ENCODE data around the gene ARSB. TPM values are rescaled to one million over a fixed set of nuclear protein-coding genes. Genes with fewer than 3 reads are reported as not detected.

Gene ARSB
- polyA plus RNA-seq (ENCODE audit: insufficient read length in 4 of 4), result 10 to 100 TPM; 16.5 to 22.6 (median 22.0) TPM

GRCh38 chr5:78985116-78985724 is at the start of gene ARSB:
ARSB (minus strand) TSS chr5:78985310; CDS start chr5:78985248, 62 bp downstream.
- peak in 1 of 4 donors; percentile 31 for DNase-seq (ENCODE audit: low read depth in 4 of 4, low spot score in 3 of 4)

- DNase-seq (ENCODE audit: low read depth in 4 of 4, low spot score in 3 of 4), result no peak
Measured at GRCh38 chr5:79032782-79033181, 47.7 kb upstream of the ARSB start.

- DNase-seq (ENCODE audit: low read depth in 4 of 4, low spot score in 3 of 4), result no peak
Measured at GRCh38 chr5:79032031-79032695, 47.1 kb upstream of the ARSB start.

DNA sequence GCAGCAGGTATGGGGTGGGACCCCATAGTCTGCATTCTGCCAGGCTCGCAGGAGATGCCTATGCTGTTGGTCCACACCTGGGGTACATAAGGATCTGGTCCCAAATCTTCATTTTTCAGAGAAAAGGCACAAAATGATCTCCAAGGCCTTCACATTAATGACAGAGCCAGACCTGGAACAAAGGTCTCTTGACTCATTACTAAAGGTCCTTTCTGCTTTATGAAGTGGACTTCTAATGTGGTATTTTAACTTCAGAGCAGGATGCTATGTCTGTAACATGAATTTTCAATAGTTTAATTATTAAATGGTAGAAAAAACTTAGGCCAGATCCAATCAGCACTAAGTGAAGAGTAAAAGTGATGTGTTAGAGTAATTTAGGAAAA is 46.4 kb upstream of the ARSB start:
- no peak for DNase-seq (ENCODE audit: low read depth in 4 of 4, low spot score in 3 of 4)

DNA sequence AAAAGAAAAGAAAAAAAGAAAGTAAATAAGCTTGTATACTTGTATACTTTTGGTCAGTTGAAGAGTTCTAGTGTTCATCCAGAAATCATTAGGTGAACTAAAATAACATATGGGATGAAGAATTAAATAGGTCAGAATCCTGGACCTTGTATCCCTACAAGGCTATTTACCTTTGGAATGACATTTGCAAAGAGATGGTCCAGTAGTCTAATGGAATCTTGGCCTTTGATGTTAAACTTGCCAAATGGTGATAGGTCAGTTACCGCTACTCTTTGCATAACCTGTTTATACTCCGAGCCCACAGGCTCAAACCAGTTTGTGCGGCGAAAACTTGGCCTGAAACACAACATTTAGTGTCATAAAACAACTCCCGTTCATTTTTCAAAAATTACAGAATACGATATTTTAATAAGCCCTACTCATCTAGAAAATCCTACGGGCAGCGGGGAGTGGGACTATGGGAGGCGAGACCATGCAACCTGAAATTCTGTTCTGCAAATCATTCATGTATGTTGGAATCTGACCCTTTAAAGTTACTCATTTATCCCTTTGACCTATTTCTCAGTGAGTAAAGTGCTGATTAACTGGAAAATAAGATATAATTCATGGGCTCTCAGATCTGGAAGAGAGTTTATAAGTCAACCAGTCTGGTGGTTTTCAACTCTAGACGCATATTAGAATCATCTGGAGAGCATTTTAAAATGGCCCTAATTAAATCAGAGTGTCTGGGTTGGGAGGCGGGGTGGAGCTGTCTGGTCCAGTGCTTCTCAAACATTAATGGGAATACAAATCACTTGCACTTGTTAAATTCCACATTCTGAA is 45.8 kb upstream of the ARSB start:
- DNase-seq (ENCODE audit: low read depth in 4 of 4, low spot score in 3 of 4), result peak; percentile 35 to 60 (median 50)

DNA sequence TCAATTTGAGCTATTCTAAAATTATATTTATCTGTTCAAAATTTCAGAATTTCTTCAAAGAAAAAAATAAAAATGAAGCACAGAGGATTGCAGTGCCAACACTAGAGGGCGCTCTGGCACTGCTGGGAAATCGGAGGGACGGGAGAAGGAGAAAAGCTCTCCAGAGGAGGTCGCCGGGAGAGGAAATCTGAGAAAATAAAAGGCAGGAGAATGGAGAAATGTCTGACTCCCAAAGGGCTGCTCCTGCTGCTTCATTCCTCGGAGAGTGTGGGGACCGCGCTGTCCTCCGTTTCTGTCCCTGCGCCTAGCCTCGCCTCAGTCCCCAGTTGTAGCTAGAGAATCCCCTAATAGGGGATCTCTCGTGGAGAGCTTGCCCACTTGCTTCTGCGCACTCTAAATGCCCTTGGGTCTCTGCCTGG is 40.0 kb upstream of the ARSB start:
- DNase-seq (ENCODE audit: low read depth in 4 of 4, low spot score in 3 of 4), result peak; percentile 59 to 63 (median 62)

DNA sequence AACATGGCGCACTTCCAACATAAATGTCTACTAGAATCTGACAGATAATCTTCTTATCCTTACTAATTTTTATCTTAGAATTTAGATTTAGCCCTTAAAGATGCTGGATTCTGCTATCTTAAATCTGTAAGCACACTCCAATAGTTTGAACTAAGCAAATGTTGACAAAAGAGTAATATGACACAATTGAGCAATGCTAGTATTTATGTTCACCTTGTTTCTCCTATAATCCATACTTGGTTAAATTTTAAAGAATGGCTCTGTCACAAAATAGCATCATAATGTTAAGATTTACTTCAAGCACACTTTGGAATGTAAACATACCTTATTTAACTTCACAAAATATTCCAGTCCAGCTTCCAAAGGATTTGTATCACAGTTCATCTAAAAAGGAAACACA is 38.8 kb upstream of the ARSB start:
- no peak for DNase-seq (ENCODE audit: low read depth in 4 of 4, low spot score in 3 of 4)

- DNase-seq (ENCODE audit: low read depth in 4 of 4, low spot score in 3 of 4), result no peak
Measured at GRCh38 chr5:79023348-79023747, 38.2 kb upstream of the ARSB start.

DNA sequence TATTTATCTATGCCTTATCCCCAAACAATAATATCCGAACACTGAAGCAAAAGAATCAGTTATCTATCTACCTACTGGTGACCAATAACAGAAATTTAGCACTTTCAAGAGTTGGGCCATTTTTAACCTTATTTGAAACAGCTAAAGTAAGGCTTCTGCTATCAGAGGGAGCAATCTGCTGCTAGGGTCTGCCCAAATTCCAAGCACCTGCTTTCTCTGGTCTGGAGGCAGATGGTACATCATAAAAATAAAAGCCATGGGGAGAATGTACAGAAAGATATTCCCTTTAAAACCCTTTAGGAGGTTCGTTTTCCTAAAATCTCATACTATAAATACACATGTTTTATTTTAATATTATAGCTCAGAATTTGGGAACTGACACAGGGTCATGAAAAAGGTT is 37.7 kb upstream of the ARSB start:
- no peak for DNase-seq (ENCODE audit: low read depth in 4 of 4, low spot score in 3 of 4)

- DNase-seq (ENCODE audit: low read depth in 4 of 4, low spot score in 3 of 4), result no peak
Measured at GRCh38 chr5:79021753-79022152, 36.6 kb upstream of the ARSB start.

GRCh38 chr5:79020861-79021561 is 35.9 kb upstream of the ARSB start:
- peak; percentile 39 to 56 (median 48) for DNase-seq (ENCODE audit: low read depth in 4 of 4, low spot score in 3 of 4)

DNA sequence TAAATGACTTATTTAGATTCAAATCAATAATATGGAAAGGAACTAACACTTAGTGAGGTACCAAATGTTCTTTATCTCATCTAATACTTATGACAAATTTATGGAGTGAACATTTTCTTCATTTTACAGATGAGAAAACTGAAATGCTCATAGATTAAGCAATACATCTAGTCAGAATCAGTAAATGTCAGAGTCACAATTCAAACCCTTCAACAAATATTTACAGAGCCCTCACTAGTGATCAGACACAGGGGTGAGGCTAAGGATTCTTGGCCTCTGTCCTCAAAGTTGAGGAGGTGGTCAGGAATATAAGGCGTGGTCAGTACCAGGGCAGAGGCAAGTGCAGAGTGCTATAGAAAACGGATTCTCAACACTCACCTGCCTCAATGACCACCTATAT is 29.5 kb upstream of the ARSB start:
- no peak for DNase-seq (ENCODE audit: low read depth in 4 of 4, low spot score in 3 of 4)

- no peak for DNase-seq (ENCODE audit: low read depth in 4 of 4, low spot score in 3 of 4)
Measured at GRCh38 chr5:79011869-79012268, 26.8 kb upstream of the ARSB start.

GRCh38 chr5:79011219-79011836 is 26.2 kb upstream of the ARSB start:
- DNase-seq (ENCODE audit: low read depth in 4 of 4, low spot score in 3 of 4), result no peak

GRCh38 chr5:79008362-79008761 is 23.3 kb upstream of the ARSB start:
- DNase-seq (ENCODE audit: low read depth in 4 of 4, low spot score in 3 of 4), result no peak

DNA sequence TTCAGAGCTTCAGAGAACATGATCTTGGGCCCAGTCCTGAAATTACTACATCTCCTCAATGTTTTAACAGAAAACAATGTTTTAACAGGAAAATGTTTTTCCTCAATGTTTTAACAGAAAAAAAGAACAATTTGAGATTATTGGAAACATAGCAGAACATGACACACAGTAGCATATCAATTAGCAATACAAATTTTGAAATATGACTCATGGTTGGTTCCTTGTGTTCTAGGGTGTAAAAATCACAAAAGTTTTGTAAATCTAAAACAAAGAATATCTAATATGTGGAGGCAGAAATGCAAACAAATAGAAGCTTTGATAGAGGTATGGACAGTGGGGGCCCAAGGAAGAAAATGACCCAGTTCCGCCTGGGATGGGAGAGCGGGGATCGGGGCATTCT is 22.8 kb upstream of the ARSB start:
- DNase-seq (ENCODE audit: low read depth in 4 of 4, low spot score in 3 of 4), result no peak

DNA sequence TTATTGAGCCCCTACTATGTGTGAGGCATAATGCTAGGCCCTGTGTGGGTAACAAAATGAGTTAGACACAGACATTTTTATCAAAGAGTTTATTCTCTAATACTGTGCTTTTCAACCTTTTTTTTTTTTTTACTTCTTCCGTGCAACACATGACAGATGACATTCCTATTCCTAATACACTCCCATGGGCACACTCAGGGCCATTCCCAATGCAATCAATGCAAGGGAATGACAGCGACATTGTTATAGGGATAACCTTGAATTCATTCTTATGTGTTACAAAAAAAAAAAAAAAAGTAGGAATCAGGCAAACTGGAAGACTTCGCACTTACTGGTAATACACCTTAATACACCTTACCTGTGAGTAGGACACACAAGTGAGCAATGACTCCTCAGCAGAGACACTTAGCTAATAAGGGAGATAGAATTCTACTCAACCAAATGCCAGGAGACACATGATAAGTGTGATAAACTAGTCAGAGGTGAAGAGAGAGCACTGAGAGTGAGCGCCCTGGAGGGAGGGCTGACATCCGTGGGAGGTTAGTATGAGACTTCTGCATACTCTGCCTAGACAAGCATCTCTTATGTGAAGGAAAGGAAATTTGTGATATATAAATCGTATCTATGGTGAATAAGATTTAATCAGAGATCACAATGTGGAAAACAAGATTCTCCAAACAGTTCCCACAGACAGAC is 21.0 kb upstream of the ARSB start:
- no peak for DNase-seq (ENCODE audit: low read depth in 4 of 4, low spot score in 3 of 4)

DNA sequence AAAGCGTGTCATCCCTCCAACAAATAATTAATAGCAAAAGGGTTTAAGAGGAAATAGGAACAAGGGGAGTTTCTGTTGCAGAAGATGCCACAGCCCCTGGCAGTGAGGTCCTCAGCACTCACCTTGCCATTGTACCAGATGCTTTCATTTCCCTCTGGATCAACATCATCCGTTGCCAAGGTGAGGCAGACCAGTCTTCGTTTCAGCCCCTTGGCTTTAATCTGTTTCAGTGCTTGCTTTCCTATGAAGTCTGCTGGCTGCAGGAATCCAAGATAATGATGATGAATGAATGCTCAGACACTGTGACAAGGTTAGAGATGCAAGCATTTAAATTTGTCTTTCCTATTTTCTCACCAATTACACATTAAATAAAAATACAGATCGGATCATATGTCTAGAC is 20.0 kb upstream of the ARSB start:
- no peak for DNase-seq (ENCODE audit: low read depth in 4 of 4, low spot score in 3 of 4)

DNA sequence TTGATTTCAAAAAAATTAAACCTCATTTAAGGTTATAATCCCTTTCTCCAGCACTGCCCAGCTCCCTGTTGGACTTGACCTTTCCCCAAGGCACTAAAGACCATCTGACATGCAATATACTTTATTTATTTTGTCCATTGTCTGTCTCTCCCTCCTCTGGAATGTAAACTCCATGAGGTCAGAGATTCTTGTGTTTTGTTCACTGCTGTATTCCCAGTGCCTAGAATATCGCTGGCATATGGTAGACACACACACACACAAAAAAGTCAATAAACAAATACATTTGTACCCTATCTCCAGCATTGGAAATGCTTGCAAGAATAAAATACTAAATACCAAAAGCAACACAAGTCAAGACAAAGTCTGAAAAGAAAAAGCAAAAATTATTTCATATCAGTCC is 17.3 kb upstream of the ARSB start:
- no peak for DNase-seq (ENCODE audit: low read depth in 4 of 4, low spot score in 3 of 4)

DNA sequence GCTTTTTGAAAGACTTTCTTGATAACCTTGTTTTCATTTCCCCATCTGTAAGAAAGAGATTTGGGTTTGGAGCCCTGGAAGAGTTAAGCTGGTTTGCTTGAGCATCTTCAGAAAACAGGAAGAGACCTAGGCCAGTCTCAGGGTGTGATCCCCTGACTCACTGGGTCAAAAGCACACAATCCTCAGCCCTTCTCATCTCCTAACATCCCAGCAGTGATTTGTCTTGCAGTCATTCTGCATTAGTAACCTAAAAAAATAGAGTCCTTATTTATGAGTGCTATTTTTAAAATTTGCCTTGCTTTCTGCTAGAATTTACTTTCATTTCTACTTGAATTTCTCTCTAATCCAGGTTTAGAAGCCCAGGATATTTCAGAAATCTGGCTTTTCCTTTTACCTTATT is 16.4 kb upstream of the ARSB start:
- DNase-seq (ENCODE audit: low read depth in 4 of 4, low spot score in 3 of 4), result no peak

Measured in right renal pelvis (tissue), 4 donors.